NCI-H1930 (cell line): Measurements from ENCODE around the gene FBXW11.
"Not testable (repeated sequence)": the region's sequence is repeated elsewhere in the genome, so short reads cannot be mapped to it uniquely, and the experiment has no call there.

ENCODE experiments used
- DNase-seq, 2 experiments: peaks; one replicate each; lab custom pipeline; 2025; lab: John Stamatoyannopoulos, UW

Gene FBXW11

GRCh38 chr5:171953860-171954701, 52.4 kb downstream of the FBXW11 start:
- no peak for DNase-seq

GRCh38 chr5:171952021-171952420, 54.4 kb downstream of the FBXW11 start:
- no peak for DNase-seq

- DNase-seq: no peak
Observed at GRCh38 chr5:171951218-171951617, 55.2 kb downstream of the FBXW11 start.

GRCh38 chr5:171946000-171946781, 60.2 kb downstream of the FBXW11 start:
- DNase-seq: no peak

GRCh38 chr5:171945476-171945875, 61.0 kb downstream of the FBXW11 start:
- no peak for DNase-seq

- no peak for DNase-seq
Observed at GRCh38 chr5:171945066-171945465, 61.4 kb downstream of the FBXW11 start.

- not testable (repeated sequence) for DNase-seq
Observed at GRCh38 chr5:171942112-171942516, 64.3 kb downstream of the FBXW11 start.

GRCh38 chr5:171941675-171942074, 64.8 kb downstream of the FBXW11 start:
- not testable (repeated sequence) for DNase-seq

GRCh38 chr5:171941275-171941674, 65.2 kb downstream of the FBXW11 start:
- DNase-seq: not testable (repeated sequence)

- no peak for DNase-seq
Observed at GRCh38 chr5:171939951-171940350, 66.5 kb downstream of the FBXW11 start.

- no peak for DNase-seq
Observed at GRCh38 chr5:171938358-171938757, 68.1 kb downstream of the FBXW11 start.

- DNase-seq: no peak
Observed at GRCh38 chr5:171937351-171937750, 69.1 kb downstream of the FBXW11 start.

GRCh38 chr5:171934586-171934985, 71.9 kb downstream of the FBXW11 start:
- no peak for DNase-seq

GRCh38 chr5:171931163-171931562, 75.3 kb downstream of the FBXW11 start:
- no peak for DNase-seq

- DNase-seq: no peak
Observed at GRCh38 chr5:171927345-171927941, 79.0 kb downstream of the FBXW11 start.

- DNase-seq: no peak
Observed at GRCh38 chr5:171926311-171926710, 80.1 kb downstream of the FBXW11 start.

- DNase-seq: no peak
Observed at GRCh38 chr5:171924493-171925122, 81.8 kb downstream of the FBXW11 start.

- no peak for DNase-seq
Observed at GRCh38 chr5:171920765-171921391, 85.6 kb downstream of the FBXW11 start.

GRCh38 chr5:171915700-171916099, 90.7 kb downstream of the FBXW11 start:
- not testable (repeated sequence) for DNase-seq

GRCh38 chr5:171914726-171915338, 91.6 kb downstream of the FBXW11 start:
- DNase-seq: no peak

GRCh38 chr5:171913987-171914273, 92.5 kb downstream of the FBXW11 start:
- no peak for DNase-seq

GRCh38 chr5:171911152-171911551, 95.3 kb downstream of the FBXW11 start:
- DNase-seq: no peak
